Calu3 (cell line): ENCODE measurements around the gene EPO. TPM values are rescaled to one million over a fixed set of nuclear protein-coding genes. Genes with fewer than 3 reads are reported as not detected.
A peak's percentile ranks its signal among the peaks of the same experiment; 100 is the strongest.

ENCODE experiments used
- Bru-seq: library from RNA; stranded (reverse); fragments of 400-500 nt; gene quantifications from one replicate; lab custom pipeline; 2021; lab: Mats Ljungman, UMichigan
- BruChase-seq, 2 experiments: library from RNA; stranded (reverse); fragments of 400-500 nt; gene quantifications; one replicate each; lab custom pipeline; 2021; lab: Mats Ljungman, UMichigan
- BruUV-seq: library from RNA; stranded (reverse); fragments of 400-500 nt; replicated peaks from 2 replicates; lab custom pipeline; 2021; lab: Mats Ljungman, UMichigan
- CTCF ChIA-PET: fragments of 300-600 bp; sonication (Branson Sonifier 250); formaldehyde crosslinking; loops from one replicate; lab custom pipeline; 2022; ENCODE audit warnings: antibody characterized with exemption; lab: Charles Lee
- DNase-seq: peaks from one replicate; pipeline ENCODE4 v3.0.0; 2022
- H3K27ac Mint-ChIP-seq: one replicate; pipeline ENCODE4 v1.8.0; 2022; ENCODE audit warnings: mixed read lengths; ENCODE audit not compliant: unreplicated experiment
- H3K27me3 Mint-ChIP-seq: one replicate; pipeline ENCODE4 v1.8.0; 2022; ENCODE audit warnings: mixed read lengths; ENCODE audit not compliant: unreplicated experiment
- H3K36me3 Mint-ChIP-seq: one replicate; pipeline ENCODE4 v1.8.0; 2022; ENCODE audit warnings: mild to moderate bottlenecking, moderate library complexity, mixed read lengths; ENCODE audit not compliant: insufficient read depth, unreplicated experiment
- H3K4me1 Mint-ChIP-seq: one replicate; pipeline ENCODE4 v1.8.0; 2022; ENCODE audit warnings: mild to moderate bottlenecking, low read depth, mixed read lengths; ENCODE audit not compliant: unreplicated experiment
- H3K4me3 Mint-ChIP-seq: one replicate; pipeline ENCODE4 v1.8.0; 2022; ENCODE audit warnings: mild to moderate bottlenecking, low read depth, moderate library complexity, mixed read lengths; ENCODE audit not compliant: unreplicated experiment
- H3K9me3 Mint-ChIP-seq: one replicate; pipeline ENCODE4 v1.8.0; 2022; ENCODE audit warnings: low read depth, mixed read lengths; ENCODE audit not compliant: unreplicated experiment
- CTCF ChIP-seq: fragments of 200-600 bp; IDR thresholded peaks from one replicate; pipeline ENCODE4 v1.8.0; 2022; ENCODE audit warnings: antibody characterized with exemption; ENCODE audit not compliant: unreplicated experiment
- intact Hi-C: fragments of 100-400 bp; cut with micrococcal nuclease; formaldehyde crosslinking; loops from one replicate; pipeline ENCODE4 v1.10.0; 2022; ENCODE audit not compliant: unreplicated experiment
- long read RNA-seq: library from polyadenylated mRNA; stranded (forward); transcript quantifications from one replicate; pipeline ENCODE4 v2.0.0, GENCODE V29; 2022
- total RNA-seq: library from RNA; stranded (reverse); gene quantifications from 2 replicates; pipeline ENCODE4 v1.2.3, GENCODE V29; 2022

The EPO gene
- not detected in 2 replicates for total RNA-seq
- Bru-seq, nascent RNA: not detected
- not detected for BruChase-seq, experiment 1, labeled RNA remaining after a 6-hour chase
- not detected for BruChase-seq, experiment 2, labeled RNA remaining after a 2-hour chase
- long read RNA-seq: 0 reads

GRCh38 chr7:100720279-100720670, at the start of gene EPO:
Gene EPO, plus strand, starts transcription at chr7:100720468. Its CDS starts 513 bp downstream, at chr7:100720981.
- Mint-ChIP-seq H3K27ac (no peak within 1 kb of the TSS), H3K4me3 (peak within 1 kb of the TSS; percentile 49), H3K4me1 (no peaks in the 10 kb centered on the region), H3K9me3 (peaks cover 4% of the 10 kb centered on the region), H3K36me3 (no peaks in the 10 kb centered on the region), H3K27me3 (peaks cover 79% of the 10 kb centered on the region)
- TF ChIP-seq CTCF: no peak
- DNase-seq: no peak
- no TSS peak for BruUV-seq
- CTCF ChIA-PET: interaction anchor here (0.9 kb wide), 1 partner anchor 14 kb away, joined by 3 read pairs; the partner anchor contains the start of gene POP7
- intact Hi-C loops: no loop called here

- no peak for DNase-seq
- no peaks in the 10 kb centered on the region for H3K9me3 Mint-ChIP-seq
- BruUV-seq: no TSS peak
- H3K36me3 Mint-ChIP-seq: peaks cover 32% of the 10 kb centered on the region
- intact Hi-C loops: no loop called here
- CTCF ChIA-PET: no interaction called here
- H3K4me1 Mint-ChIP-seq: no peaks in the 10 kb centered on the region
- no peak overlapping the region for H3K27ac Mint-ChIP-seq
- H3K27me3 Mint-ChIP-seq: peaks cover 32% of the 10 kb centered on the region
- H3K4me3 Mint-ChIP-seq: no peak overlapping the region
- TF ChIP-seq CTCF: no peak
Measured at GRCh38 chr7:100671353-100672327, 48.6 kb upstream of the EPO start.

- H3K27me3 Mint-ChIP-seq: peaks cover 14% of the 10 kb centered on the region
- TF ChIP-seq CTCF: no peak
- H3K27ac Mint-ChIP-seq: peak within 1 kb of the TSS; percentile 90
- no peaks in the 10 kb centered on the region for H3K4me1 Mint-ChIP-seq
- intact Hi-C loops: no loop called here
- peaks cover 39% of the 10 kb centered on the region for H3K36me3 Mint-ChIP-seq
- peak; percentile 97 for DNase-seq
- BruUV-seq: no TSS peak
- peak within 1 kb of the TSS; percentile 93 for H3K4me3 Mint-ChIP-seq
- CTCF ChIA-PET: interaction anchor here (0.6 to 1.3 kb wide), 3 partner anchors 37 to 471 kb away, joined by 3 to 9 read pairs (median 4); partner anchors contain the start of genes FBXO24 and LRCH4
- no peaks in the 10 kb centered on the region for H3K9me3 Mint-ChIP-seq
Measured at GRCh38 chr7:100673302-100673941, 46.8 kb upstream of the EPO start, which contains the start of gene GNB2. Gene GNB2, plus strand, starts transcription at chr7:100673740. Its CDS starts 2,526 bp downstream, at chr7:100676266.

GRCh38 chr7:100673942-100674410, 46.3 kb upstream of the EPO start:
- Mint-ChIP-seq H3K4me3 (peak overlapping the region; percentile 93), H3K4me1 (no peaks in the 10 kb centered on the region), H3K9me3 (no peaks in the 10 kb centered on the region), H3K36me3 (peaks cover 45% of the 10 kb centered on the region), H3K27ac (peak overlapping the region; percentile 90), H3K27me3 (peaks cover 13% of the 10 kb centered on the region)
- no peak for DNase-seq
- no peak for TF ChIP-seq CTCF
- intact Hi-C loops: no loop called here
- CTCF ChIA-PET: no interaction called here
- no TSS peak for BruUV-seq
